ENCODE results near the gene DKKL1. TPM values are rescaled to one million over a fixed set of nuclear protein-coding genes. Genes with fewer than 3 reads are reported as not detected.
A peak's percentile ranks its signal among the peaks of the same experiment; 100 is the strongest.
"Not testable (repeated sequence)": the region's sequence is repeated elsewhere in the genome, so short reads cannot be mapped to it uniquely, and the experiment has no call there.

The DKKL1 gene
- not detected for polyA plus RNA-seq (2012; ENCODE audit: insufficient read depth, insufficient read length, low read depth)

DNA sequence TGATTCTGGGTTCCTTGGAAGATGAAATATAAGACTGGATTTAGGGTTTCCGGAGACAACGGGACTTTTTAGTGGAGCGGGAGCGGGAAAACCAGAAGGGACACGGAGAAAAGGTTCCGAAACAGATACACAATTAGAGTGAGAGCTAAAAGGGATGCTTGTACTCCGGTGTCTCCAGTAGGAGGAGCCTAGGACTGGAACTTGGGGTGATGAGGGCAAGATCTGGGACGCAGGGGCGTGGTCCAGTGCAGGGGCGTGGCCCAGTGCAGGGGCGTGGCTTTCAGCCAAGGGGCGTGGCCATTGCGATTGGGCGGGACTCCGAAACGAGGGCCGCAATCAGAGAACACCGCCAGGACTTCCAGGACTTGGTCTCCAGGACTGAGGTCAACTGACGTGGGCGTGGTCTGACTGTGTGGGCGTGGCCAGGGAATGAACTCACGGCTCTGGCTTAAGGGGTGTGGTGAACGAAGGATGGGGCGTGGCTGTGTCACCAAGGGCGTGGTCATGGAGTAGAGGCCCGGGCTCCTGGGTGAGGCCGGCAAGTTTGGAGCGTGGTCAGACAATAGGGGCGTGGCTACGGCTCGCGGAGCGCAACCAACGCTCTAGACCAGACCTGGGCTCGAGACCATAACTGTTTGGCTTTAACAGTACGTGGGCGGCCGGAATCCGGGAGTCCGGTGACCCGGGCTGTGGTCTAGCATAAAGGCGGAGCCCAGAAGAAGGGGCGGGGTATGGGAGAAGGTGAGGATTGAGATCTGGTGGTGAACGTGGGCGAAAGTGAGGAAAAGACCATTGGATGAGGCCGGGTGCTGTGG lies at the start of gene DKKL1:
Gene DKKL1, plus strand, starts transcription at position 610 of the 815 bp plus-strand sequence. Its CDS starts 122 bp downstream, at position 732.
- TF ChIP-seq, protein P1, sequence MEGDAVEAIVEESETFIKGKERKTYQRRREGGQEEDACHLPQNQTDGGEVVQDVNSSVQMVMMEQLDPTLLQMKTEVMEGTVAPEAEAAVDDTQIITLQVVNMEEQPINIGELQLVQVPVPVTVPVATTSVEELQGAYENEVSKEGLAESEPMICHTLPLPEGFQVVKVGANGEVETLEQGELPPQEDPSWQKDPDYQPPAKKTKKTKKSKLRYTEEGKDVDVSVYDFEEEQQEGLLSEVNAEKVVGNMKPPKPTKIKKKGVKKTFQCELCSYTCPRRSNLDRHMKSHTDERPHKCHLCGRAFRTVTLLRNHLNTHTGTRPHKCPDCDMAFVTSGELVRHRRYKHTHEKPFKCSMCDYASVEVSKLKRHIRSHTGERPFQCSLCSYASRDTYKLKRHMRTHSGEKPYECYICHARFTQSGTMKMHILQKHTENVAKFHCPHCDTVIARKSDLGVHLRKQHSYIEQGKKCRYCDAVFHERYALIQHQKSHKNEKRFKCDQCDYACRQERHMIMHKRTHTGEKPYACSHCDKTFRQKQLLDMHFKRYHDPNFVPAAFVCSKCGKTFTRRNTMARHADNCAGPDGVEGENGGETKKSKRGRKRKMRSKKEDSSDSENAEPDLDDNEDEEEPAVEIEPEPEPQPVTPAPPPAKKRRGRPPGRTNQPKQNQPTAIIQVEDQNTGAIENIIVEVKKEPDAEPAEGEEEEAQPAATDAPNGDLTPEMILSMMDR (IDR thresholded peaks at IDR 0.05; ENCODE audit: low read depth, low read length): no peak
- H3K4me1 ChIP-seq: no peaks in the 10 kb centered on the region
- H3K36me3 ChIP-seq: no peaks in the 10 kb centered on the region
- peaks cover 17% of the 10 kb centered on the region for H3K27me3 ChIP-seq
- peak within 1 kb of the TSS; percentile 55 for H3K4me3 ChIP-seq (ENCODE audit: low read depth, low read length)
- peak; percentile 99 for DNase-seq
- H3K9me3 ChIP-seq: no peaks in the 10 kb centered on the region

DNA sequence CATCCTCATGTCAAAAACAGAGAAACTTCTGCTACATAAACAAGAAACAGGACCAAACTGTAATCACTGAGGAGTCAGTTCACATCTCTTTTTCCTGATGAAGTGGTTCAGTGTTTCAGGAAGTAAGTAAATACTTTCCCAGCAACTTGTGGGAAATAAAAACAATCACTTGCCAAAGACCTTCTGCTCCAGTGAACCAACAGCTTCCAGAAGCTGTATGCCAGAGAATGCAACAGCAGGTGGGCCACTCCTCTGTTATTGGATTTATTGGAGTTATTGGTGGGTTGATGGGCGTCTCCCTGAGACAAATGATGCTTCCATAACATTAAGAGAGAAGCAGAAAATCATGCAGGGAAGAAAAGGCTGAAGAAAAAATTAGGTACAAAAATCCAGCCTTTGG lies 48.6 kb upstream of the DKKL1 start:
- peaks cover 4% of the 10 kb centered on the region; the same call in 1 of the 2 replicates for H3K27me3 ChIP-seq
- no peaks in the 10 kb centered on the region for H3K4me1 ChIP-seq
- TF ChIP-seq, protein P1 (IDR thresholded peaks at IDR 0.05; ENCODE audit: low read depth, low read length): no peak
- no peaks in the 10 kb centered on the region for H3K9me3 ChIP-seq
- H3K4me3 ChIP-seq (ENCODE audit: low read depth, low read length): no peak overlapping the region
- DNase-seq: no peak
- H3K36me3 ChIP-seq: no peaks in the 10 kb centered on the region

DNA sequence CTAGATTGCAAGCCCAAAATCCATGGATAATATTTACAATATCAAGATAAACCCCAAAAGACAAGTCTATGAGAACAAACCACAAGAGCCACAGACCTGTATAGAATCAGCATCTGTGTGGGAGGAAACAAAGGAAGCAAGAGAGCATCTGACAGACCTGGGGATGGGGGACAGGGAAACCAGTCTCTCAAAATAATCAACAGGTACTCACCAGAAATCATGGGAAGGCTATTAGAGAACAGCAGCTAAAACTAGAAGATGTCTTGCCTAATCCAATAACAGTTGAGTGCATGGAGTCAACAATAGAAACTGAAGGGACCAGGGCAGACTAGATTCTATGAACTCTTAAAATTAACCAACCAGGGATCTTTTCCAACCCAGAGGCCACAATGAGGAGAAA lies 47.4 kb upstream of the DKKL1 start:
- no peaks in the 10 kb centered on the region for H3K9me3 ChIP-seq

DNA sequence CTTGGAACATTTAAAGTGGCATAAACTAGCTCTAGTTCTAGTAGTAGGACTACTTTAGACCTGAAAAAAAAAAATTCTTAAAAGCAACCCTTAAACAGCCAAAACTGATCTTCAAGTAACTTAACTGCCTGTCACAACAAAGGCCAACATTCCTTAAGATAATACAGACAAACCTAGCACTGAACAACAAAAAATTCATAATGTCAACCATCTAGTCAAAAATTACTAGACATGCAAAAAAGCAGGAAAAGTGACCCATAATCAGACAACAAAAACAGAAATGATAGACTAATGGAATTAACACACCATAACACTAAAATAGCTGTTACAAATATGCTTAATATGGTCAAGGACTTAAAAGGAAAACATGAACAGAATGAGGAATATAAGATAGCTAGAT lies 45.4 kb upstream of the DKKL1 start:
- H3K27me3 ChIP-seq: no peaks in the 10 kb centered on the region
- no peak overlapping the region for H3K4me3 ChIP-seq (ENCODE audit: low read depth, low read length)
- H3K36me3 ChIP-seq: no peaks in the 10 kb centered on the region
- TF ChIP-seq, protein P1 (IDR thresholded peaks at IDR 0.05; ENCODE audit: low read depth, low read length): no peak
- no peak for DNase-seq
- H3K9me3 ChIP-seq: no peaks in the 10 kb centered on the region
- H3K4me1 ChIP-seq: no peaks in the 10 kb centered on the region

More for the DNA sequence above, 47.4 kb upstream of the DKKL1 start:
- Histone ChIP-seq H3K4me1 (no peaks in the 10 kb centered on the region), H3K27me3 (peaks cover 4% of the 10 kb centered on the region; the same call in 1 of the 2 replicates), H3K4me3 (ENCODE audit: low read depth, low read length) (no peak overlapping the region), H3K36me3 (no peaks in the 10 kb centered on the region)
- TF ChIP-seq, protein P1 (IDR thresholded peaks at IDR 0.05; ENCODE audit: low read depth, low read length): no peak
- no peak for DNase-seq

DNA sequence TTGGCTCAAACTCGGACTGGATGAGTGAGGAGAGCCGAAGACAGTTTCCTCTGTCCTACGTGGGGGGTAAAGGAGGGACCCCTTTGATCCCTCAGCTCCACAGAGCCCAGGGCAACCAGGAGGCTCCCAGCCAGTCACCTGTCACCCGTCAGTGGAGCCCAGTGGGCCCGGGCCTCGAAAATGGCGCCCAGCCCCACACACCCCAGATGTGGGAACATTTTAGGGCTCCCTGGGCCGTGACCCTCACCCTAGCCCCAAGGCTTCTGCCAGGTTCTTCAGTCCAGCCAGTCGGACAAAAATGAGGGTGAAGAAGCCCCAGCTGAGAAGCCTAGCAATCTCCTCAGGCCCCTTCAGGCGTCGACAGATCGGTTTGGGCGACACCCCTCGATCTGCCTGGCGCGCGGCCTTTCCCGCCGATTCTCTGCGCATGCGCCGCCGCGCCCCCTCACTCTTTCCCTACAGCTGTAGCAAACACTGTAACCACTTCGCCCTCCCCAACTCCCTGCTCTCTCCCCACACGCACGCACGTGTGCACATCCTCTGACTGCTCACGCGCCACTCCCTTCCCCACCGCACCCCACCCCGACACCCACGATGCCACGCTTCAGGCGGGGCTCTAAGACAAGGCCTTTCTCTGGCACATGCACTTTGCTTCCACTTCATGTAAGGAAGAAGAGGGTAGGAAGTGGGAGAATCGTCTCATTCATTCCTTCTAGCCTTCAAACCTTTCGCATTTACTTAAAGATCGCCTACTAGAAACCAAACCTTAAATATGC lies 38.7 kb upstream of the DKKL1 start, which contains the start of gene SLC6A16:
Gene SLC6A16, minus strand, starts transcription at position 391 of the 776 bp plus-strand sequence. CDS start 13,844 bp downstream, outside the sequence.
- Histone ChIP-seq H3K4me3 (ENCODE audit: low read depth, low read length) (no peak within 1 kb of the TSS), H3K36me3 (no peaks in the 10 kb centered on the region), H3K9me3 (no peaks in the 10 kb centered on the region), H3K4me1 (no peaks in the 10 kb centered on the region), H3K27me3 (no peaks in the 10 kb centered on the region; the same call in 1 of the 2 replicates)
- TF ChIP-seq, protein P1 (IDR thresholded peaks at IDR 0.05; ENCODE audit: low read depth, low read length): no peak
- DNase-seq: no peak

DNA sequence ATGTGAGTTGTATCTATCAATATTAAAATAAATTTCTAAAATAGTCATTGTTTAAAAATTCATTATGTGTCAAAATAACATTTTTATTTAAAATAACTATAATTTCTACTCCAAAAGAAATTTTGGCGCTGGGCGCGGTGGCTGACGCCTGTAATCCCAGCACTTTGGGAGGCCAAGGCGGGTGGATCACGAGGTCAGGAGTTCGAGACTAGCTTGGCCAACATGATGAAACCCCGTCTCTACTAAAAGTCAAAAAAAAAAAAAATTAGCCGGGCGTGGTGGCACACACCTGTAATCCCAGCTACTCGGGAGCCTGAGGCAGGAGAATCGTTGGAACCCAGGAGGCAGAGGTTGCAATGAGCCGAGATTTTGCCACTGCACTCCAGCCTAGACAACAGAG lies 37.9 kb upstream of the DKKL1 start:
- not testable (repeated sequence) for H3K9me3 ChIP-seq; H3K36me3 ChIP-seq; H3K4me3 ChIP-seq (ENCODE audit: low read depth, low read length); DNase-seq; H3K27me3 ChIP-seq; H3K4me1 ChIP-seq

All from BE2C (cell line).